Measurements from ENCODE around the gene RPP25L.
"Not testable (repeated sequence)": the region's sequence is repeated elsewhere in the genome, so short reads cannot be mapped to it uniquely, and the experiment has no call there.

The RPP25L gene

GRCh38 chr9:34611811-34612787, at the start of gene RPP25L:
TSS of gene RPP25L (minus strand) at chr9:34612097. CDS start at chr9:34611296, 801 bp downstream.
- DNase-seq = peak; percentile 95 to 98

- no peak for DNase-seq
Observed at GRCh38 chr9:34659592-34660253, 47.8 kb upstream of the RPP25L start.

GRCh38 chr9:34658461-34658860, 46.6 kb upstream of the RPP25L start:
- no peak for DNase-seq

GRCh38 chr9:34656992-34657391, 45.1 kb upstream of the RPP25L start:
- DNase-seq = no peak

- DNase-seq = no peak
Observed at GRCh38 chr9:34655394-34655793, 43.5 kb upstream of the RPP25L start.

GRCh38 chr9:34654323-34655051, 42.6 kb upstream of the RPP25L start:
- DNase-seq = no peak

GRCh38 chr9:34653151-34654072, 41.5 kb upstream of the RPP25L start:
- no peak for DNase-seq

- DNase-seq = no peak
Observed at GRCh38 chr9:34652602-34653000, 40.7 kb upstream of the RPP25L start.

- peak; percentile 54 to 71 for DNase-seq
Observed at GRCh38 chr9:34651876-34652601, 40.1 kb upstream of the RPP25L start, which contains the start of gene IL11RA. TSS of gene IL11RA (plus strand) at chr9:34652185. CDS start at chr9:34655218, 3,033 bp downstream.

GRCh38 chr9:34651321-34651720, 39.4 kb upstream of the RPP25L start:
- DNase-seq = peak; percentile 14 to 66

GRCh38 chr9:34650816-34651215, 38.9 kb upstream of the RPP25L start:
- no peak for DNase-seq

- no peak for DNase-seq
Observed at GRCh38 chr9:34648673-34649072, 36.8 kb upstream of the RPP25L start.

GRCh38 chr9:34647651-34648050, 35.8 kb upstream of the RPP25L start:
- no peak for DNase-seq

- DNase-seq = no peak
Observed at GRCh38 chr9:34647084-34647403, 35.1 kb upstream of the RPP25L start.

- peak; percentile 85 to 92 for DNase-seq
Observed at GRCh38 chr9:34646211-34647083, 34.5 kb upstream of the RPP25L start, which contains the start of gene GALT. TSS of gene GALT (plus strand) at chr9:34646675. CDS start at chr9:34646705, 30 bp downstream.

- DNase-seq = no peak
Observed at GRCh38 chr9:34644766-34645314, 32.9 kb upstream of the RPP25L start.

- DNase-seq = no peak
Observed at GRCh38 chr9:34642679-34643078, 30.8 kb upstream of the RPP25L start.

- DNase-seq = not testable (repeated sequence)
Observed at GRCh38 chr9:34639322-34639721, 27.4 kb upstream of the RPP25L start.

GRCh38 chr9:34638138-34638445, 26.2 kb upstream of the RPP25L start:
- no peak for DNase-seq

Measured in inflammatory macrophage treated with lipopolysaccharide for 1 hour (primary cell).